Lower lobe of right lung (tissue), 2 donors: ENCODE data around the gene ARHGAP24. TPM values are rescaled to one million over a fixed set of nuclear protein-coding genes. Genes with fewer than 3 reads are reported as not detected.

Experiments used
- ATAC-seq, 2 donors: fragments of 200-7000 bp; cut with Tn5 transposase; one replicate each; pipeline ENCODE4 v1.9.1; 2020 to 2022; ENCODE audit warnings: mild to moderate bottlenecking in 2 of 2, moderate library complexity in 2 of 2
- DNase-seq: peaks from one replicate; pipeline ENCODE4 v3.0.0-alpha.2; 2020
- H3K27ac ChIP-seq: fragments of 200-600 bp; one replicate; pipeline ENCODE4 v1.8.0; 2022
- H3K27me3 ChIP-seq: fragments of 200-600 bp; one replicate; pipeline ENCODE4 v1.8.0; 2022; ENCODE audit warnings: low read depth
- H3K36me3 ChIP-seq: fragments of 200-600 bp; one replicate; pipeline ENCODE4 v1.8.0; 2022; ENCODE audit warnings: mild to moderate bottlenecking
- H3K4me1 ChIP-seq: fragments of 200-600 bp; one replicate; pipeline ENCODE4 v1.8.0; 2022
- H3K4me3 ChIP-seq: fragments of 200-600 bp; one replicate; pipeline ENCODE4 v1.8.0; 2022; ENCODE audit warnings: mild to moderate bottlenecking
- H3K9me3 ChIP-seq: fragments of 200-600 bp; one replicate; pipeline ENCODE4 v1.8.0; 2022
- intact Hi-C: fragments of 100-400 bp; cut with DNase I; formaldehyde crosslinking; loops from one replicate; pipeline ENCODE4 v1.11.0; 2022
- total RNA-seq: library from RNA; stranded (reverse); fragmentation: NEBNext Ultra II Directional; extraction: Animal tissue kit (Norgen Biotek cat#: 25700); gene quantifications from one replicate; pipeline ENCODE4 v1.2.1, GENCODE V29; 2021
- TF ChIP-seq, protein P1 (sequence below): fragments of 200-600 bp; IDR thresholded peaks from one replicate; pipeline ENCODE4 v1.8.0; 2022; ENCODE audit warnings: antibody characterized with exemption, mild to moderate bottlenecking
- donor health status: DM: no; HTN: yes; CAD: no; lungs with severe emphysema.

The ARHGAP24 gene
- total RNA-seq, 1 donor from 2014 or later = 28.7 TPM

DNA sequence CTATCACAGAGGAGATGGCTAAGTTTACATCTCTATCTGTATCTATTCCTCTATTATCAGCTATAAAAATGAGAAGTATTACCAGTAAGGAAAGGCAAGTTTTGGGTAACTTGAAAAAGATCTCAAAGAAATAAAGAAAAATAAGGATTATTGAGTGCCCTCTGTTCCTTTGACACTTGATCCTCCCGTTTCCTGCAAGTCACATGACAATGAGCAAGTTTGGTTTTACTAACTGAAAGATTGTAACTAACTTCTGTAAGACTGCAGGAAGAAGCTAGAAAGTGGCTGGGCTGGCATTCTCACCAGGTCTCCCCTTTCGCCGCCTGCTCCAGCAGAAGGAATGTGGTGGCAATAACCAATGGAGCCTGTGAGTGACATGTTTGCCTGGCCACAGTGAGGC is 59.2 kb downstream of the ARHGAP24 start:
- TF ChIP-seq, protein P1, sequence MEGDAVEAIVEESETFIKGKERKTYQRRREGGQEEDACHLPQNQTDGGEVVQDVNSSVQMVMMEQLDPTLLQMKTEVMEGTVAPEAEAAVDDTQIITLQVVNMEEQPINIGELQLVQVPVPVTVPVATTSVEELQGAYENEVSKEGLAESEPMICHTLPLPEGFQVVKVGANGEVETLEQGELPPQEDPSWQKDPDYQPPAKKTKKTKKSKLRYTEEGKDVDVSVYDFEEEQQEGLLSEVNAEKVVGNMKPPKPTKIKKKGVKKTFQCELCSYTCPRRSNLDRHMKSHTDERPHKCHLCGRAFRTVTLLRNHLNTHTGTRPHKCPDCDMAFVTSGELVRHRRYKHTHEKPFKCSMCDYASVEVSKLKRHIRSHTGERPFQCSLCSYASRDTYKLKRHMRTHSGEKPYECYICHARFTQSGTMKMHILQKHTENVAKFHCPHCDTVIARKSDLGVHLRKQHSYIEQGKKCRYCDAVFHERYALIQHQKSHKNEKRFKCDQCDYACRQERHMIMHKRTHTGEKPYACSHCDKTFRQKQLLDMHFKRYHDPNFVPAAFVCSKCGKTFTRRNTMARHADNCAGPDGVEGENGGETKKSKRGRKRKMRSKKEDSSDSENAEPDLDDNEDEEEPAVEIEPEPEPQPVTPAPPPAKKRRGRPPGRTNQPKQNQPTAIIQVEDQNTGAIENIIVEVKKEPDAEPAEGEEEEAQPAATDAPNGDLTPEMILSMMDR = no peak
- H3K4me1 ChIP-seq = no peaks in the 10 kb centered on the region

DNA sequence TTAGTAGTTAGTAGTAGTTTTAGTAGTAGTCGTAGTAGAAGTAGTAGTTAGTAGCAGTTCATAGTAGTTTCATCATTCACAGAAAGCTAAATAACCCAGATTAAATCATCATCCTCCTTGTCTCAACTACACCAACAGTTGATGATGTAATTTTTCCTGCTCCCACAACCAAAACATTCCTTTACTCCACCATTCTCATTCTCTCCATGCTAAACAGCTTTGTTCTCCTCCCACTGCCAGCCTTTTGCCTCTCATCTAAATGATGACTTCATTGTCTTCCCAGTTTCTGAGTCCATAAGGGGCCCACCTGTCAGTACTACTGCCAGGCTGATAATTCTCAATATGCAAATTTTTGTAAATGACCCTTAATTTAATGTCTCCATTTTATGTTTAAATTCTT is 68.9 kb downstream of the ARHGAP24 start:
- Histone ChIP-seq H3K27ac (no peak overlapping the region), H3K4me1 (no peaks in the 10 kb centered on the region), H3K9me3 (no peaks in the 10 kb centered on the region), H3K4me3 (no peak overlapping the region), H3K27me3 (no peaks in the 10 kb centered on the region), H3K36me3 (no peaks in the 10 kb centered on the region)
- DNase-seq = no peak
- intact Hi-C loops = no loop called here
- TF ChIP-seq, protein P1 = no peak
- no peak for ATAC-seq

More for the DNA sequence above, 59.2 kb downstream of the ARHGAP24 start:
- intact Hi-C loops = no loop called here
- DNase-seq (no peak), ATAC-seq (no peak)
- H3K36me3 ChIP-seq = no peaks in the 10 kb centered on the region
- no peaks in the 10 kb centered on the region for H3K9me3 ChIP-seq
- H3K27ac ChIP-seq = no peak overlapping the region
- H3K27me3 ChIP-seq = no peaks in the 10 kb centered on the region
- no peak overlapping the region for H3K4me3 ChIP-seq

DNA sequence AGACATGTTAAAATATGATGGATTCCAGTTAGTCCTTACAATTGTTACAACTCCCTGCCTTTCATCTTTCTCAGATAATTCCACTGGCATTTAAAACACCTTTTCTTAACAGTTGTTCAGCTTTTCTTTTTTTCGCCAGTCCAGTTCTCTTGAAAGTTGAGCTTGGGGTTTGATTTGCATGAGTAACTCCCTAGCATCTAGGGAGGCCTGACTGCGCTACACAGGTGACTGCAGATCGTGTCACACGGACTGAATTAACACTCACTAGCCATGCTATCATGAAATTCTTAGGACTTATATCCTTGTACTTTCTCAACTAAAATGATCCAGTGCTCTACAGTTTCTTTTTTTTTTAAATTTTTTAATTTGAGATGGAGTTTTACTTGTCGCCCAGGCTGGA is 69.8 kb downstream of the ARHGAP24 start:
- Histone ChIP-seq H3K4me3 (no peak overlapping the region), H3K4me1 (no peaks in the 10 kb centered on the region), H3K27ac (no peak overlapping the region), H3K9me3 (no peaks in the 10 kb centered on the region), H3K36me3 (no peaks in the 10 kb centered on the region), H3K27me3 (no peaks in the 10 kb centered on the region)
- DNase-seq (no peak), ATAC-seq (no peak)
- intact Hi-C loops = no loop called here
- TF ChIP-seq, protein P1 = no peak

DNA sequence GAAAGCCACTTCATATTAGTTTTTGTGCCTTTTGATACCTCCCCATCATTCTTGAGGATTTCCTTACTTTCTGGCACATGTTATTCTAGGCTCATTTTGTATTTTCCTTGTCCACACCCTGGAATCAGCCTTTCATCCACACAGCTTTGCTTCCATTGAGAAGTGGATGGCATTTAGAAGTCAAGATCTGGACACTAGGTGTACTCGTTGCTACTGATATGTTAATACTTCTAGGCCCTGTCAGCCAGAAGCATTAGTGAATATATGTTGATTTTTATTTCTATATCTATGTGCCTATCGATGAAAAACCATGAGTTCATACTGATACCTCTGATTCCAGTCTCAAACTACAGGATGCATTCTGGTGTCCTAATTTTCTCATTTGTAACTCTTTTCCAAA is 73.2 kb downstream of the ARHGAP24 start:
- Histone ChIP-seq H3K9me3 (no peaks in the 10 kb centered on the region), H3K36me3 (no peaks in the 10 kb centered on the region), H3K27me3 (no peaks in the 10 kb centered on the region), H3K4me3 (no peak overlapping the region), H3K4me1 (no peaks in the 10 kb centered on the region), H3K27ac (no peak overlapping the region)
- ATAC-seq (no peak), DNase-seq (no peak)
- TF ChIP-seq, protein P1 = no peak
- intact Hi-C loops = no loop called here

DNA sequence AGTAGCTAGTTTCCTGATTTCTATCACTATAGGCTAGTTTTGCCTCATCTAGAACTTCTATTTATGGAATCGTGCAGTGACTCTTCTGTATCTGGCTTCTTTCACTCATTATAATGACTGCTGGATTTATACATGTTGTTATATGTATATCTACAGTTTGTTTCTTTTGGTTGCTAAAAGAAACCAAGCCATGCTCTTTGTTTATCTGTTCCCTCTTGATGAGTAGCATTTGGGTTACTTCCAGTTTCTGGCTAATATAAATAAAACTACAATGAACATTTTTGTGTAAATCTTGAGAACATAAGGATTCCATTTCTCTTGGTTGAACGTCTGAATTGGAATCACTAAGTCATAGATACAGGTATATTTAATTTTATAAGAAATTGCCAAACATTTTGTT is 73.9 kb downstream of the ARHGAP24 start:
- Histone ChIP-seq H3K4me1 (no peaks in the 10 kb centered on the region), H3K36me3 (no peaks in the 10 kb centered on the region), H3K4me3 (no peak overlapping the region), H3K27ac (no peak overlapping the region), H3K27me3 (no peaks in the 10 kb centered on the region), H3K9me3 (peaks cover 3% of the 10 kb centered on the region)
- intact Hi-C loops = no loop called here
- ATAC-seq (no peak), DNase-seq (no peak)
- TF ChIP-seq, protein P1 = no peak

DNA sequence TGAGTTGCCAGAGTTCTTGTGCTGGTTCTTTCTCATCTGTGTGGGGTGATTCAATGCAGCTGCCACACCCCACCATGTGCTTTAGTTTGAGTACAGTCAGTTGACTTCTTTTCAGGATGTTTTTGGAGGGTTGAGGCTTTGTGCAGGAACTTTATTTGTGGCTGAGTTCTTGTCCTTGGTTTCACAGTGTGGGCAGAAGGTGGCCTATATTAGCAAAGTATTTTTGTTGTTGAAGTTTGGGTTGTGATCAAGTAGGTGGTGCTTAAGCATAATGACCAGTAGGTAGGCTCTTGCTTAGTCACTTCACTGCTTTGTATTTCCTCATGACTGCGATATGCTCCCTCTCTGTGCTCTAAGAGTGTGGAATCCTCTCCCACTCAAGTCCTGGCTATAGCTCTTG is 80.3 kb downstream of the ARHGAP24 start:
- DNase-seq = no peak
- Histone ChIP-seq H3K9me3 (peaks cover 7% of the 10 kb centered on the region), H3K27me3 (no peaks in the 10 kb centered on the region), H3K36me3 (no peaks in the 10 kb centered on the region), H3K27ac (no peak overlapping the region), H3K4me1 (peaks cover 3% of the 10 kb centered on the region), H3K4me3 (no peak overlapping the region)
- intact Hi-C loops = no loop called here
- TF ChIP-seq, protein P1 = no peak
- ATAC-seq = peak; percentile 36 to 62
